Skeletal muscle tissue (tissue), 4 donors: ENCODE results near the gene PLEKHG5. TPM values are rescaled to one million over a fixed set of nuclear protein-coding genes. Genes with fewer than 3 reads are reported as not detected.
"Not testable (repeated sequence)": the region's sequence is repeated elsewhere in the genome, so short reads cannot be mapped to it uniquely, and the experiment has no call there.

Source experiments
- H3K27ac ChIP-seq: one replicate; pipeline ENCODE4 v1.7.0; 2013; ENCODE audit warnings: mild to moderate bottlenecking, low read depth, low read length, inconsistent platforms
- H3K27me3 ChIP-seq, 3 donors: one replicate each; pipeline ENCODE4 v1.7.0; 2013; ENCODE audit warnings: low read length in 3 of 3; ENCODE audit not compliant: control insufficient read depth in 3 of 3, insufficient read depth in 3 of 3
- H3K36me3 ChIP-seq, 3 donors: one replicate each; pipeline ENCODE4 v1.7.0; 2013; ENCODE audit warnings: low read length in 3 of 3; ENCODE audit not compliant: control insufficient read depth in 3 of 3, insufficient read depth in 3 of 3
- H3K4me1 ChIP-seq, 3 donors: one replicate each; pipeline ENCODE4 v1.7.0; 2013; ENCODE audit warnings: low read length in 3 of 3, mild to moderate bottlenecking in 3 of 3; ENCODE audit not compliant: control insufficient read depth in 3 of 3, insufficient read depth in 3 of 3
- H3K4me3 ChIP-seq, 3 donors: one replicate each; pipeline ENCODE4 v1.7.0; 2013; ENCODE audit warnings: low read length in 3 of 3
- H3K9ac ChIP-seq, 3 donors: one replicate each; pipeline ENCODE4 v1.7.0; 2013; ENCODE audit warnings: low read length in 3 of 3, mild to moderate bottlenecking in 3 of 3, moderate library complexity in 2 of 3, low read depth in 1 of 3
- H3K9me3 ChIP-seq, 3 donors: one replicate each; pipeline ENCODE4 v1.7.0; 2013; ENCODE audit warnings: low read length in 3 of 3; ENCODE audit not compliant: control insufficient read depth in 3 of 3
- total RNA-seq: library from RNA; depleted of rRNA; stranded (reverse); fragments of >200 nt; gene quantifications from one replicate; pipeline ENCODE4 v1.2.3, GENCODE V29; 2014
- donor health status: Osteomylitis.

PLEKHG5 gene
- total RNA-seq, 1 donor from 2014 or later, result 8.4 TPM

- H3K9ac ChIP-seq, result no peak overlapping the region
- H3K27me3 ChIP-seq, result peaks cover 35 to 70% (median 56%) of the 10 kb centered on the region in 3 donors
- H3K36me3 ChIP-seq, result no peaks in the 10 kb centered on the region
These were observed 47.9 kb downstream of the PLEKHG5 start for GRCh38 chr1:6443339-6444115.

GRCh38 chr1:6441586-6441985 lies 49.9 kb downstream of the PLEKHG5 start:
- Histone ChIP-seq H3K9ac (no peak overlapping the region), H3K4me3 (no peak overlapping the region), H3K27ac (no peak overlapping the region), H3K4me1 (no peaks in the 10 kb centered on the region), H3K9me3 (no peaks in the 10 kb centered on the region), H3K27me3 (peaks cover 36 to 62% (median 49%) of the 10 kb centered on the region in 3 donors), H3K36me3 (no peaks in the 10 kb centered on the region)

More at GRCh38 chr1:6443339-6444115, 47.9 kb downstream of the PLEKHG5 start:
- H3K27ac ChIP-seq, result no peak overlapping the region
- no peaks in the 10 kb centered on the region for H3K9me3 ChIP-seq
- H3K4me1 ChIP-seq, result peaks cover 0 to 4% (median 0%) of the 10 kb centered on the region in 3 donors
- H3K4me3 ChIP-seq, result no peak overlapping the region

GRCh38 chr1:6440198-6441126 lies 51.0 kb downstream of the PLEKHG5 start:
- Histone ChIP-seq H3K4me3 (no peak overlapping the region), H3K4me1 (no peaks in the 10 kb centered on the region), H3K9me3 (no peaks in the 10 kb centered on the region), H3K9ac (no peak overlapping the region), H3K27ac (no peak overlapping the region), H3K36me3 (no peaks in the 10 kb centered on the region), H3K27me3 (peaks cover 32 to 61% (median 44%) of the 10 kb centered on the region in 3 donors)

GRCh38 chr1:6438047-6438525 lies 53.4 kb downstream of the PLEKHG5 start:
- no peak overlapping the region for H3K27ac ChIP-seq
- H3K9ac ChIP-seq, result no peak overlapping the region
- no peaks in the 10 kb centered on the region for H3K9me3 ChIP-seq
- peaks cover 22 to 41% (median 32%) of the 10 kb centered on the region in 3 donors for H3K27me3 ChIP-seq
- H3K4me3 ChIP-seq, result no peak overlapping the region
- H3K36me3 ChIP-seq, result no peaks in the 10 kb centered on the region
- no peaks in the 10 kb centered on the region for H3K4me1 ChIP-seq

- not testable (repeated sequence) for H3K27ac ChIP-seq, H3K9me3 ChIP-seq, H3K36me3 ChIP-seq, H3K4me1 ChIP-seq, H3K9ac ChIP-seq, H3K4me3 ChIP-seq
- peaks cover 22 to 43% (median 32%) of the 10 kb centered on the region in 3 donors for H3K27me3 ChIP-seq
These were observed 54.3 kb downstream of the PLEKHG5 start for GRCh38 chr1:6437012-6437700.

GRCh38 chr1:6436277-6436676 lies 55.2 kb downstream of the PLEKHG5 start:
- H3K36me3 ChIP-seq, H3K27ac ChIP-seq, H3K4me3 ChIP-seq, H3K4me1 ChIP-seq, H3K9ac ChIP-seq, H3K9me3 ChIP-seq: not testable (repeated sequence)
- H3K27me3 ChIP-seq, result peaks cover 17 to 36% (median 24%) of the 10 kb centered on the region in 3 donors

- H3K4me1 ChIP-seq, result no peaks in the 10 kb centered on the region
- H3K36me3 ChIP-seq, result no peaks in the 10 kb centered on the region
- H3K4me3 ChIP-seq, result no peak overlapping the region
- no peak overlapping the region for H3K9ac ChIP-seq
- peaks cover 12 to 33% (median 24%) of the 10 kb centered on the region in 3 donors for H3K27me3 ChIP-seq
- H3K27ac ChIP-seq, result no peak overlapping the region
- H3K9me3 ChIP-seq, result no peaks in the 10 kb centered on the region
These were observed 55.9 kb downstream of the PLEKHG5 start for GRCh38 chr1:6435547-6435946.

GRCh38 chr1:6435129-6435528 lies 56.3 kb downstream of the PLEKHG5 start:
- H3K27ac ChIP-seq, result no peak overlapping the region

GRCh38 chr1:6434186-6434585 lies 57.3 kb downstream of the PLEKHG5 start:
- H3K36me3 ChIP-seq, result no peaks in the 10 kb centered on the region
- H3K9me3 ChIP-seq, result no peaks in the 10 kb centered on the region
- H3K4me1 ChIP-seq, result no peaks in the 10 kb centered on the region
- H3K4me3 ChIP-seq, result no peak overlapping the region
- H3K27ac ChIP-seq, result no peak overlapping the region
- H3K9ac ChIP-seq, result no peak overlapping the region
- peaks cover 19 to 37% (median 32%) of the 10 kb centered on the region in 3 donors for H3K27me3 ChIP-seq

More at GRCh38 chr1:6435129-6435528, 56.3 kb downstream of the PLEKHG5 start:
- Histone ChIP-seq H3K4me3 (no peak overlapping the region), H3K27me3 (peaks cover 15 to 34% (median 26%) of the 10 kb centered on the region in 3 donors), H3K9ac (no peak overlapping the region), H3K4me1 (no peaks in the 10 kb centered on the region), H3K36me3 (no peaks in the 10 kb centered on the region), H3K9me3 (no peaks in the 10 kb centered on the region)
